ENCODE measurements around the gene ZNF579. TPM values are rescaled to one million over a fixed set of nuclear protein-coding genes. Genes with fewer than 3 reads are reported as not detected.

ZNF579 gene
- total and polyA plus RNA-seq, 9 of the 15 experiments (the other 6 are each of a cell fraction or from before 2014, with no cell fraction given): 0.06 to 15.9 (median 1.6) TPM

DNA sequence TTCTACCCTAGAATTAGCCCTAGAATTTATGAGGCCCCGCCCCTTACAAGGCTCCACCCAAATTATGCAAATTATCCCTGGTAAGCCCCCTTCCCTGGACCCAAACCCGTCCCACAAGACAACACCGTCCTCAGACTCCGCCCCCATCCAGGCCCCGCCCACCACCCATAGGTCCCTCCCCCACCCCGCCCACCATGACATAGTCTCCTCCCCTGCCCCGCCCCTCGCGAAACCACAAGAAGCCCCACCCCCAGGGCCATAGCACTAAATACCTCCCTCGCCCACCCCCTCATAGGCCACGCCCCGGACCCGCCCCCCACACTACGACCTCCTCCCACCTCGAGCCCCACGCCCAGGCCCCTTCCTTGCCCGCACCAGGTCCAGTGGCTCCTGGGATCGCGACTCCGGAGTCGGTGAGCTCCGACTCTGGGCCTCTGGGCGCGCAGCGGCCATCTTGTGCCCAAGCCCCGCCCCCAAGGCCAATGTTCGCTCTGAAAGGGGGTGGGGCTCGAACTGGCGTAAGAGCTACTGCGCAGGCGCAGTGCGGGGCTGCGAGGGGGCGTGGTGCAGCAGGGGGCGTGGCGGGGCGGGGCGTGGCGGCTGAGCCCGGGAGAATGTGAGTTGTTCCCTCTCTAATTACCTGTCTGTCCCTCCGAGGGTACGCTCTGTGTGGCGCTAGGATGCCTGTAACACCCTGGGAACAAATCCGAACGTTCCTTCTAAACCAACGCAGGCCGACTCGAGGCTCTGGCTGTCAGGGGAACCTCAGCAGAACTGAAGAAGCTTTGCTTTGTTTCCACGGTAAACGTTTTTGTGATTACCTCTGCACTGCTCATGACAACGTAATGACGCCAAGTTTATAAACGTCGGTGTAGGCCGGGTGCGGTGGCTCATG is 43.7 kb upstream of the ZNF579 start, which contains the start of gene ZNF784 (continued):
- TF ChIP-seq, protein P1, sequence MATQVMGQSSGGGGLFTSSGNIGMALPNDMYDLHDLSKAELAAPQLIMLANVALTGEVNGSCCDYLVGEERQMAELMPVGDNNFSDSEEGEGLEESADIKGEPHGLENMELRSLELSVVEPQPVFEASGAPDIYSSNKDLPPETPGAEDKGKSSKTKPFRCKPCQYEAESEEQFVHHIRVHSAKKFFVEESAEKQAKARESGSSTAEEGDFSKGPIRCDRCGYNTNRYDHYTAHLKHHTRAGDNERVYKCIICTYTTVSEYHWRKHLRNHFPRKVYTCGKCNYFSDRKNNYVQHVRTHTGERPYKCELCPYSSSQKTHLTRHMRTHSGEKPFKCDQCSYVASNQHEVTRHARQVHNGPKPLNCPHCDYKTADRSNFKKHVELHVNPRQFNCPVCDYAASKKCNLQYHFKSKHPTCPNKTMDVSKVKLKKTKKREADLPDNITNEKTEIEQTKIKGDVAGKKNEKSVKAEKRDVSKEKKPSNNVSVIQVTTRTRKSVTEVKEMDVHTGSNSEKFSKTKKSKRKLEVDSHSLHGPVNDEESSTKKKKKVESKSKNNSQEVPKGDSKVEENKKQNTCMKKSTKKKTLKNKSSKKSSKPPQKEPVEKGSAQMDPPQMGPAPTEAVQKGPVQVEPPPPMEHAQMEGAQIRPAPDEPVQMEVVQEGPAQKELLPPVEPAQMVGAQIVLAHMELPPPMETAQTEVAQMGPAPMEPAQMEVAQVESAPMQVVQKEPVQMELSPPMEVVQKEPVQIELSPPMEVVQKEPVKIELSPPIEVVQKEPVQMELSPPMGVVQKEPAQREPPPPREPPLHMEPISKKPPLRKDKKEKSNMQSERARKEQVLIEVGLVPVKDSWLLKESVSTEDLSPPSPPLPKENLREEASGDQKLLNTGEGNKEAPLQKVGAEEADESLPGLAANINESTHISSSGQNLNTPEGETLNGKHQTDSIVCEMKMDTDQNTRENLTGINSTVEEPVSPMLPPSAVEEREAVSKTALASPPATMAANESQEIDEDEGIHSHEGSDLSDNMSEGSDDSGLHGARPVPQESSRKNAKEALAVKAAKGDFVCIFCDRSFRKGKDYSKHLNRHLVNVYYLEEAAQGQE (IDR thresholded peaks at IDR 0.05; ENCODE audit: borderline replicate concordance): no peak
- TF ChIP-seq, protein P1 (CRISPR knock-in tag; IDR thresholded peaks at IDR 0.05; ENCODE audit: low read depth): no peak
- TF ChIP-seq MIER1 (IDR thresholded peaks at IDR 0.05; ENCODE audit: low read depth) (no peak), NFRKB (IDR thresholded peaks at IDR 0.05; ENCODE audit: low read depth) (0 out of 2 replicates have a peak, but pooled peaks have one; percentile 35), MYNN (IDR thresholded peaks at IDR 0.05) (no peak), MYNN (CRISPR knock-in tag; IDR thresholded peaks at IDR 0.05) (no peak), HDAC6 (IDR thresholded peaks at IDR 0.05; ENCODE audit: low read depth, low read length) (no peak)
- TF ChIP-seq, protein P2, sequence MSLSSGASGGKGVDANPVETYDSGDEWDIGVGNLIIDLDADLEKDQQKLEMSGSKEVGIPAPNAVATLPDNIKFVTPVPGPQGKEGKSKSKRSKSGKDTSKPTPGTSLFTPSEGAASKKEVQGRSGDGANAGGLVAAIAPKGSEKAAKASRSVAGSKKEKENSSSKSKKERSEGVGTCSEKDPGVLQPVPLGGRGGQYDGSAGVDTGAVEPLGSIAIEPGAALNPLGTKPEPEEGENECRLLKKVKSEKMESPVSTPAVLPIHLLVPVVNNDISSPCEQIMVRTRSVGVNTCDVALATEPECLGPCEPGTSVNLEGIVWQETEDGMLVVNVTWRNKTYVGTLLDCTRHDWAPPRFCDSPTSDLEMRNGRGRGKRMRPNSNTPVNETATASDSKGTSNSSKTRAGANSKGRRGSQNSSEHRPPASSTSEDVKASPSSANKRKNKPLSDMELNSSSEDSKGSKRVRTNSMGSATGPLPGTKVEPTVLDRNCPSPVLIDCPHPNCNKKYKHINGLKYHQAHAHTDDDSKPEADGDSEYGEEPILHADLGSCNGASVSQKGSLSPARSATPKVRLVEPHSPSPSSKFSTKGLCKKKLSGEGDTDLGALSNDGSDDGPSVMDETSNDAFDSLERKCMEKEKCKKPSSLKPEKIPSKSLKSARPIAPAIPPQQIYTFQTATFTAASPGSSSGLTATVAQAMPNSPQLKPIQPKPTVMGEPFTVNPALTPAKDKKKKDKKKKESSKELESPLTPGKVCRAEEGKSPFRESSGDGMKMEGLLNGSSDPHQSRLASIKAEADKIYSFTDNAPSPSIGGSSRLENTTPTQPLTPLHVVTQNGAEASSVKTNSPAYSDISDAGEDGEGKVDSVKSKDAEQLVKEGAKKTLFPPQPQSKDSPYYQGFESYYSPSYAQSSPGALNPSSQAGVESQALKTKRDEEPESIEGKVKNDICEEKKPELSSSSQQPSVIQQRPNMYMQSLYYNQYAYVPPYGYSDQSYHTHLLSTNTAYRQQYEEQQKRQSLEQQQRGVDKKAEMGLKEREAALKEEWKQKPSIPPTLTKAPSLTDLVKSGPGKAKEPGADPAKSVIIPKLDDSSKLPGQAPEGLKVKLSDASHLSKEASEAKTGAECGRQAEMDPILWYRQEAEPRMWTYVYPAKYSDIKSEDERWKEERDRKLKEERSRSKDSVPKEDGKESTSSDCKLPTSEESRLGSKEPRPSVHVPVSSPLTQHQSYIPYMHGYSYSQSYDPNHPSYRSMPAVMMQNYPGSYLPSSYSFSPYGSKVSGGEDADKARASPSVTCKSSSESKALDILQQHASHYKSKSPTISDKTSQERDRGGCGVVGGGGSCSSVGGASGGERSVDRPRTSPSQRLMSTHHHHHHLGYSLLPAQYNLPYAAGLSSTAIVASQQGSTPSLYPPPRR (CRISPR knock-in tag; IDR thresholded peaks at IDR 0.05; ENCODE audit: borderline replicate concordance): no peak
- TF ChIP-seq, protein P3, sequence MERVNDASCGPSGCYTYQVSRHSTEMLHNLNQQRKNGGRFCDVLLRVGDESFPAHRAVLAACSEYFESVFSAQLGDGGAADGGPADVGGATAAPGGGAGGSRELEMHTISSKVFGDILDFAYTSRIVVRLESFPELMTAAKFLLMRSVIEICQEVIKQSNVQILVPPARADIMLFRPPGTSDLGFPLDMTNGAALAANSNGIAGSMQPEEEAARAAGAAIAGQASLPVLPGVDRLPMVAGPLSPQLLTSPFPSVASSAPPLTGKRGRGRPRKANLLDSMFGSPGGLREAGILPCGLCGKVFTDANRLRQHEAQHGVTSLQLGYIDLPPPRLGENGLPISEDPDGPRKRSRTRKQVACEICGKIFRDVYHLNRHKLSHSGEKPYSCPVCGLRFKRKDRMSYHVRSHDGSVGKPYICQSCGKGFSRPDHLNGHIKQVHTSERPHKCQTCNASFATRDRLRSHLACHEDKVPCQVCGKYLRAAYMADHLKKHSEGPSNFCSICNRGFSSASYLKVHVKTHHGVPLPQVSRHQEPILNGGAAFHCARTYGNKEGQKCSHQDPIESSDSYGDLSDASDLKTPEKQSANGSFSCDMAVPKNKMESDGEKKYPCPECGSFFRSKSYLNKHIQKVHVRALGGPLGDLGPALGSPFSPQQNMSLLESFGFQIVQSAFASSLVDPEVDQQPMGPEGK (CRISPR knock-in tag; IDR thresholded peaks at IDR 0.05; ENCODE audit: borderline replicate concordance): no peak
- TF ChIP-seq, protein P4, sequence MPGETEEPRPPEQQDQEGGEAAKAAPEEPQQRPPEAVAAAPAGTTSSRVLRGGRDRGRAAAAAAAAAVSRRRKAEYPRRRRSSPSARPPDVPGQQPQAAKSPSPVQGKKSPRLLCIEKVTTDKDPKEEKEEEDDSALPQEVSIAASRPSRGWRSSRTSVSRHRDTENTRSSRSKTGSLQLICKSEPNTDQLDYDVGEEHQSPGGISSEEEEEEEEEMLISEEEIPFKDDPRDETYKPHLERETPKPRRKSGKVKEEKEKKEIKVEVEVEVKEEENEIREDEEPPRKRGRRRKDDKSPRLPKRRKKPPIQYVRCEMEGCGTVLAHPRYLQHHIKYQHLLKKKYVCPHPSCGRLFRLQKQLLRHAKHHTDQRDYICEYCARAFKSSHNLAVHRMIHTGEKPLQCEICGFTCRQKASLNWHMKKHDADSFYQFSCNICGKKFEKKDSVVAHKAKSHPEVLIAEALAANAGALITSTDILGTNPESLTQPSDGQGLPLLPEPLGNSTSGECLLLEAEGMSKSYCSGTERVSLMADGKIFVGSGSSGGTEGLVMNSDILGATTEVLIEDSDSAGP (CRISPR knock-in tag; IDR thresholded peaks at IDR 0.05): no peak

Data from K562 (cell line).